Fibroblast of skin of right biceps (primary cell): ENCODE data around the gene FECH.

Experiments
- DNase-seq: peaks from one replicate; pipeline ENCODE4 v3.0.0-alpha.2; 2013

Gene FECH

GRCh38 chr18:57579934-57580333 is 6.6 kb downstream of the FECH start:
- DNase-seq: no peak

GRCh38 chr18:57576316-57576715 is 10.2 kb downstream of the FECH start:
- peak; percentile 6 for DNase-seq

DNA sequence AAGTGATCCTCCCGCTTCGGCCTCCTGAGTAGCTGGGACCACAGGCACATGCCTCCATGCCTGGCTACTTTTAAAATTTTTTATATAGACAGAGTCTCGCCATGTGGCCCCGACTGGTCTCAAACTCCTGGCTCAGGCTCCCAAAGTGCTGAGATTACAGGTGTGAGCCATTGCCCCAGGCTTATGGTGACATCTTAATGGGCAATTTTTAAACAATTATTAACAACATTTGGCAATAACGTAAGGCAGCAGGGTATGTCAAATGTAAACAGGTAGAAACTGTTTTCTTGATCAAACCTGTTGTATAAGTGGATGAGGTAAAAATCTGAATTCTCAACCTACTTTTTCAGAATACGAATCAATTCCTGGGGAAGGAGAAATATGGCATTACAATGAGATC is 11.0 kb downstream of the FECH start:
- DNase-seq: no peak

- DNase-seq: no peak
These were observed 11.6 kb downstream of the FECH start for GRCh38 chr18:57574866-57575265.

DNA sequence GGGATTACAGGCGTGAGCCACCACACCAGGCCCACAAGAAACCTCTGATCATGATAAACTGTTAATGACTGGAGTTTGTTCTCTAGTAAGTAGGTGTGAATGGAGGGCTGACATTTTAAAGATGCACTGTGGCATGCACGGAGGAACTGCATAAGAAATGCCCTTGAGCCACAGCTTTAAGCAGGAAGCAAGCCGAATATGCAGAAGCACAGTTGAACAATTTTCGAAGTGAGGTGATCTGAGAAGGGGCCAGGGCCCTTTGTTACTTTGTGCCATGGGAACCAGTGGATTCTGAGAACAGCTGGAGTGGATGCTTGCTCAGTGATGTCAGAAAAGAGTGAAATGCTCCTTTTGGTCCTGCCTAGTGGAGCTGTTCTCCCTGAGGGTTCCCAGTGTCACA is 16.3 kb downstream of the FECH start:
- no peak for DNase-seq

DNA sequence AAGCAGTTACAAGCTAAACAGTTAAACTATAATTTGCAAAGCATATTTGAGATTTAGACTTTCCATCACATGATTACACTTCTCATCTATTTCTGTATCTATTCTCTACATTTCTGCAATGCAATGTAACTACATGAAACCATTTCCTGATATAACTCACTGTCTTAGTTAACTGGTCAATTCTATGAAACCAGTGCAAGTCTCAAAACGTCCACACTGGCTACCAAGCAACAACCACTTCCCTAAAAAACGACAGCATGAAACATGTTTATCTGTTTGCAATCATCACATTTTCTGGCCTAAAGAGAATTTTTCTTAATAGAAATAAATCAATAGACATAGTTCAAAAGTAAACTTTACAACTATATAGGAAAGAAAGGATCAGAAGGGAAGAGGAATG is 17.4 kb downstream of the FECH start:
- no peak for DNase-seq

- DNase-seq: peak; percentile 53
These were observed 24.6 kb downstream of the FECH start for GRCh38 chr18:57561728-57562423.

DNA sequence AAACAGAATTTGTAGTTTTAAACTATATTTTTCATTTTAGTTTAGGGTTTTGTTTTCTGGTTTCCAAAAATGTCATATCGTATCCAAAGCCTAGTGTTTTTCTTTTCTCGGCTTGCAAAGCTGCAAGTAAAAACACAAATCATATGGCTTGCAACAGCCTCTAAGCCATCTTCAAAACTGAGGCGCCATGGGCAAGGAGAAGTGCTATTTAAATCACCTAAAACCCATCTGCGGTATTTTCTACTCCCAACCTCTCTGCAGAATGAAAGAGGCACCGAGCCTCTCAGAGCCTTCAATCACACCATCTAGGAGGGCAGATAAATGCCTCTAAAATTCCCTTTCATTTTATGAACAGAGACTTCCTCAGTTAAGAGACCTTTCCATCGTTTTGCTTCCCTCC is 25.2 kb downstream of the FECH start:
- no peak for DNase-seq

- no peak for DNase-seq
These were observed 27.2 kb downstream of the FECH start for GRCh38 chr18:57559314-57559713.

- no peak for DNase-seq
These were observed 31.4 kb downstream of the FECH start for GRCh38 chr18:57555134-57555533.

- no peak for DNase-seq
These were observed 36.0 kb downstream of the FECH start for GRCh38 chr18:57550510-57550909.

- no peak for DNase-seq
These were observed 39.2 kb downstream of the FECH start for GRCh38 chr18:57547260-57547659.

- DNase-seq: no peak
These were observed 41.4 kb downstream of the FECH start for GRCh38 chr18:57544936-57545660.

- no peak for DNase-seq
These were observed 42.9 kb downstream of the FECH start for GRCh38 chr18:57543560-57543959.

DNA sequence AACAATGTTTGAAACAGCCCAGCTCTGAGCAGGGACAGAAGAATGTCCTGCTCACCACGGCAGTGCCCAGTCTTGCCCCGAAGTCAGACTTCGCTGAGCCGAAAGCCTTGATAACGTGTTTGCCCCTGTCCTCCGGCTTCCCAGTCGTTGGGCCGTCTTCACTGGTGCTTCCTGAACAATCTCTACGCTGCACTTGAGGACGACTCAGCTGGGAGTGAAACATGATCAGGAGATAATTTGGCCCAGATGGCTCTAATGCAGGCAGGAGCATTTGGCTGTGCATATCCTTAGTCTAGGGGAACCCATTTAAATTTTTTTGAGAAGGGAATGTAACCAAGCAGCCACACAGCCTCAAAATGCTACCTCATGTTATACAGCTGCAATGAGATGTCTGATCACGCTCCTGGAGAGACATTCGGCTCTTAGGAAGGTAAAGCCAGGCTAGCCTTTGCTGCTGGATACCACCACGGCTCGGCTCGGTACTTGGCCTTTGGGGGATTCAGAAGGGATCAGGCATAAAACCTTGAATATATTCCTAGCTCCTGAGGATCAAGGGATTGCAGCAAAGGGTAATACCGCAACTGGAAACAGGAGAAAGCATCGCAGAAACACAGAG is 43.6 kb downstream of the FECH start:
- DNase-seq: peak; percentile 82

GRCh38 chr18:57542126-57542525 is 44.4 kb downstream of the FECH start:
- peak; percentile 72 for DNase-seq

- DNase-seq: no peak
These were observed 46.8 kb downstream of the FECH start for GRCh38 chr18:57539702-57540101.

DNA sequence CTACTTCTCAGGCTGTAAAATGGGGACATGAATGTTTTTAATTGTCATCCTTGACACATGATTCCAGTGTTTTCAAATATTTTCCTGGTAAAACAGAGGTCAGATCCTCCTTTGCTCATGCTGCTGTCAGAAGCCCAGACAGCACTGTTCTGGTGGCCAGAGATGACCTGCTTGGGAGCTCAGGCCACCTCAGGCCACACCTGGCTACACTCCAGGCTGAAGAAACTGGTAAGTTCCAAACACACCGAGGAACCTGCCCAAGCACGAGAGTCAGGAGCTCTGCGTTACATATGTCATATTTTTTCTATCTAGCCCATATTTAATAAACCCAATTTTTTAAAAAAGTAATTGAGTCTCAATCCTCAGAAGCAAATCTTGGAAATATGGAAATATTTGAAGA is 47.9 kb downstream of the FECH start:
- no peak for DNase-seq

GRCh38 chr18:57534511-57534909 is 52.0 kb downstream of the FECH start:
- no peak for DNase-seq

DNA sequence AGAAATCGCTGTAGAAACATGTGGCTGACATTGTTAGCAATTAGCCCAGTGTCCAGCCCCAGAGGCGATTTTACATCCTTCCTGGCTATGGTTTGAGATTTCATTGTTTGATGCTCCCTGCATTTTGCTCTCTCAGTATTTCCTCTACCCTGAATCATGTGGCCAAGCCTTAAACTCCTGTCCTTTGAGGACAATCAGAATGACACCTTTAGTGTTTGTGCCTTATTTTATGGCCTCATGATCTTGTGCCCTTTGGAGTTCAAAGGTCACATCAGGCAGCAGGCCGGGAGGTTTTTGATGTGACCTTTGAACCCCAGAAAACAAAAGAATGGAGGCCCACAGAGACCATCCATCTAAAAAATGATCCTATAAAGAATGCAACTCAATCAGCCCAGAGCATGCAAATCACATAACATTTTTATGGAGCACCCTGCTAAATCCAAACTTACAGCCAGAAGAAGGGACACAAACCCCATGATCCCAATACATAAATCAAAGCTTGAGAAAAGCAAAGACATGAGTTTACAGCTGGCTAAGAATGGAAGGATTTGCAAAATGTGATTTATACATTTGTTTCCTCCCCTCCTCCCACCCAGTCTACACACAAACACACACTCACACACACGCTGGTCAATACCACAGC is 52.5 kb downstream of the FECH start:
- no peak for DNase-seq

GRCh38 chr18:57533006-57533867 is 53.3 kb downstream of the FECH start:
- peak; percentile 2 for DNase-seq

DNA sequence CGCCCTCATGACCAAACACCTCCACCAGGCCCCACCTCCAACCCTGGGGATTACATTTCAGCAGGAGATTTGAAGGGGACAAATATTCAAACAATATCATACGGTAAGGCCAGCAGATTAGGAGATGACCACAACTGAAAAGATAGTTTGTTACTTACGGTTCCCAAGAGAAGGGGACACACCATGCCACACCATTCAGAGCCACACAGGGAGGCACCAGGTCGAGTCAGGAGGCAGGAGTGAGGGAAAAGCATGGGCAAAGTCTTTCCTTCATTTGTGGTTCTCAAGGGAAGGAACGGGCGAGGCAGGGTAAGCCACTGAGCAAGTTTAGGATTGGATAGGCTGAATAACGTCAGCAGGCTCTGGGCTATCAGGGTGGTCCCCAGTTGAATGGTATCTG is 57.4 kb downstream of the FECH start:
- no peak for DNase-seq
